Loucy (cell line): ENCODE data around the gene CLTA.

Experiments used
- H2AFZ ChIP-seq: fragments of 200-600 bp; sonication (generic); 2 replicates; pipeline ENCODE4 v1.6.0; 2016; ENCODE audit warnings: antibody characterized with exemption, mild to moderate bottlenecking, low read length, moderate library complexity
- H3F3A ChIP-seq: fragments of 200-600 bp; 2 replicates; pipeline ENCODE4 v1.6.0; 2016; ENCODE audit warnings: antibody characterized with exemption, low read depth, mild to moderate bottlenecking
- H3K27me3 ChIP-seq: fragments of 200-600 bp; sonication (generic); 2 replicates; pipeline ENCODE4 v1.6.1; 2014; ENCODE audit warnings: low read length, mild to moderate bottlenecking; ENCODE audit not compliant: insufficient read depth, poor library complexity, severe bottlenecking
- H3K36me3 ChIP-seq: fragments of 200-600 bp; sonication (generic); 2 replicates; pipeline ENCODE4 v1.6.1; 2016; ENCODE audit warnings: low read length; ENCODE audit not compliant: insufficient read depth
- H3K4me1 ChIP-seq: fragments of 200-600 bp; sonication (generic); 2 replicates; pipeline ENCODE4 v1.5.1; 2014; ENCODE audit warnings: low read length, mild to moderate bottlenecking; ENCODE audit not compliant: insufficient read depth, poor library complexity, severe bottlenecking
- H3K4me2 ChIP-seq: fragments of 200-600 bp; sonication (generic); 2 replicates; pipeline ENCODE4 v1.6.0; 2014; ENCODE audit warnings: antibody characterized with exemption, low read length, low read depth, mild to moderate bottlenecking; ENCODE audit not compliant: poor library complexity, severe bottlenecking
- H3K4me3 ChIP-seq: fragments of 200-600 bp; sonication (generic); 2 replicates; pipeline ENCODE4 v1.5.1; 2014; ENCODE audit warnings: low read length, mild to moderate bottlenecking, mixed read lengths; ENCODE audit not compliant: poor library complexity, severe bottlenecking
- H3K79me2 ChIP-seq: fragments of 200-600 bp; sonication (generic); 2 replicates; pipeline ENCODE4 v1.6.1; 2014; ENCODE audit warnings: low read length; ENCODE audit not compliant: insufficient read depth
- H3K9ac ChIP-seq: fragments of 200-600 bp; sonication (generic); 2 replicates; pipeline ENCODE4 v1.6.0; 2014; ENCODE audit warnings: mild to moderate bottlenecking, low read depth, low read length, moderate library complexity; ENCODE audit not compliant: poor library complexity, severe bottlenecking
- H3K9me2 ChIP-seq: fragments of 200-600 bp; sonication (generic); replicated peaks from 2 replicates; pipeline ENCODE4 v1.6.1; 2016; ENCODE audit warnings: low read depth, low read length, mixed read lengths
- H3K9me3 ChIP-seq: fragments of 200-600 bp; sonication (generic); 2 replicates; pipeline ENCODE4 v1.6.1; 2014; ENCODE audit warnings: mild to moderate bottlenecking, antibody characterized with exemption, low read length, low read depth; ENCODE audit not compliant: insufficient read depth
- H4K20me1 ChIP-seq: fragments of 200-600 bp; sonication (generic); 2 replicates; pipeline ENCODE4 v1.6.0; 2014; ENCODE audit warnings: antibody characterized with exemption, low read length, mild to moderate bottlenecking; ENCODE audit not compliant: insufficient read depth, poor library complexity, severe bottlenecking
- CTCF ChIP-seq: fragments of 200-600 bp; sonication (generic); conservative IDR thresholded peaks from 2 replicates; pipeline ENCODE4 v1.5.1; 2014; ENCODE audit warnings: mild to moderate bottlenecking, antibody characterized with exemption, low read length
- EZH2phosphoT487 ChIP-seq: fragments of 200-600 bp; IDR thresholded peaks from 2 replicates; pipeline ENCODE4 v1.6.1; 2018; ENCODE audit warnings: antibody characterized with exemption, mild to moderate bottlenecking, moderate library complexity, borderline replicate concordance

Gene CLTA

DNA sequence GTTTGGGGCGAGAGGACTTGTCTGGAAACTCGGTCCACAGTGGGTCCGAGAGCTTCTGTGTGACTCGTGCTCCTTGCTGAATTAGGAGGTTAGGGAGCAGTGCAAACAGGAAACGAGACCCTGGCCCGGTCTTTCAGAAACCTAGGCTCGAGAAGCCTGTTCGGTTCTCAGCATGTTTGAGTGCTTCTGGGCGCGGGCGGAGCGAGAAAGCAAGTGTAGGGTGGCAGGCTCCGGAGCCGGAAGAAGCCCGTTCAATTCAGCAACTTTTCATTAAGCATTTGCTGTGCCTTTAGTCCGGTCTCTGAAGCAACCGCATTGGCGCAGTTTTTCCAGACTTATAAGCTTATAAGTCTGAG is 547 bp downstream of the CLTA start:
- Histone ChIP-seq H3K4me2 (peak overlapping the region; percentile 98), H3K9me3 (no peaks in the 10 kb centered on the region), H3K36me3 (no peaks in the 10 kb centered on the region), H3K27me3 (no peaks in the 10 kb centered on the region), H3K79me2 (peaks cover 53% of the 10 kb centered on the region), H3K9ac (peak overlapping the region; percentile 96), H3F3A (no peaks in the 10 kb centered on the region), H3K4me1 (peaks cover 40% of the 10 kb centered on the region), H2AFZ (peak overlapping the region; percentile 75), H3K9me2 (no peaks in the 10 kb centered on the region), H3K4me3 (peak overlapping the region; percentile 96), H4K20me1 (peaks cover 44% of the 10 kb centered on the region)
- no peak for TF ChIP-seq EZH2phosphoT487
- TF ChIP-seq CTCF = no peak

DNA sequence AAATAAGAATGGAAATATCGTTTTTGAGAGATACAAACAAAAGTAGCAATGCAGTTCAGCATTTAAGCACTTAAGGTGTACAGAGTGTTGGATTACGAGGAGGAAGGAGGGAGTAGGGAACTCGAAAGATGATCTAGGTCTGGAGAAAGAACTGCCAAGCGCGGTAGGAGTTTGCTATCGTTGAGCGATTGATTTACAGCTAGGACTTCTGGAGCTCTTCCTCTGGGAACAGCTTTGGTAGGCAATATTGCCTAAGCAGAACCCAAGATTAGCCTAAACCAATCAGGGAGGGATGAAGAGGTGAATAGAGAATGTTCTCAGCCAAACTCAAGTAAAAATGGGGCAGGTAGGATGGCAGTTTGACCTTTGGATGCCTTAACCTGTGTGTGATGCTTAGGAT is 965 bp downstream of the CLTA start:
- no peaks in the 10 kb centered on the region for H3K9me3 ChIP-seq
- no peaks in the 10 kb centered on the region for H3K36me3 ChIP-seq
- no peaks in the 10 kb centered on the region for H3K9me2 ChIP-seq
- peaks cover 57% of the 10 kb centered on the region for H3K79me2 ChIP-seq
- no peak overlapping the region for H2AFZ ChIP-seq
- no peaks in the 10 kb centered on the region for H3F3A ChIP-seq
- H3K4me2 ChIP-seq = peak overlapping the region; percentile 98
- peaks cover 48% of the 10 kb centered on the region for H4K20me1 ChIP-seq
- TF ChIP-seq CTCF (no peak), EZH2phosphoT487 (no peak)
- H3K27me3 ChIP-seq = no peaks in the 10 kb centered on the region
- H3K4me3 ChIP-seq = peak overlapping the region; percentile 96
- peaks cover 40% of the 10 kb centered on the region for H3K4me1 ChIP-seq
- H3K9ac ChIP-seq = peak overlapping the region; percentile 96

DNA sequence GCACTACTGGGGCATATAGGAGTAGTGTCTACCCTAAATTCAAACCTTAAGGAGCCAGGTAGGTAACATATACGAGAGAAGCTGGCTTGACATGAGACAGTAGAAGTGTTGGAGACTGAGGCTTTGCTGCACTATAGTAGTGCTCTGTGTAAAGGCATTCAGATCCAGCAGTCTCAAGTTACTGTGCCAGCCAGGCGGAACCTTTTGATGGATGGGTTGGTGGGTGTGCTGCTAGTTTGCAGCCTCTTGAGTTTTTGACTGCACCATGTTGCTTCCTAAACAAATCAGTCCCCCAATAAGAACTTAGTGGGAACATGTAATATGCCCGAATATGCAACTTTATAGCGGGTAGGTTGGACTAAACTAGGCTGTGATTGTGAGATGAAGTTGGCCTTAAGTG is 1.5 kb downstream of the CLTA start:
- peaks cover 49% of the 10 kb centered on the region for H4K20me1 ChIP-seq
- H3K36me3 ChIP-seq = no peaks in the 10 kb centered on the region
- H3K4me3 ChIP-seq = peak overlapping the region; percentile 96
- H3K4me2 ChIP-seq = peak overlapping the region; percentile 98
- no peaks in the 10 kb centered on the region for H3K9me2 ChIP-seq
- no peaks in the 10 kb centered on the region for H3K27me3 ChIP-seq
- H3K9me3 ChIP-seq = no peaks in the 10 kb centered on the region
- TF ChIP-seq CTCF (no peak), EZH2phosphoT487 (no peak)
- H3K4me1 ChIP-seq = peaks cover 40% of the 10 kb centered on the region
- no peak overlapping the region for H2AFZ ChIP-seq
- H3K79me2 ChIP-seq = peaks cover 62% of the 10 kb centered on the region
- H3F3A ChIP-seq = no peaks in the 10 kb centered on the region
- peak overlapping the region; percentile 96 for H3K9ac ChIP-seq
